K562 (cell line): Measurements from ENCODE around the gene GAD1.
A peak's percentile ranks its signal among the peaks of the same experiment; 100 is the strongest.

Experiments
- CBFB ChIP-seq: sonication (generic); formaldehyde crosslinking; IDR thresholded peaks from 2 replicates; pipeline ENCODE4 v1.4.0; 2020; ENCODE audit warnings: mild to moderate bottlenecking, missing genetic modification reagents
- CEBPB ChIP-seq: fragments of 450-650 bp; IDR thresholded peaks from 2 replicates; pipeline ENCODE4 v1.6.1; 2016; ENCODE audit warnings: missing genetic modification characterization, missing compliant biosample characterization
- COPS2 ChIP-seq: fragments of 450-650 bp; conservative IDR thresholded peaks from 2 replicates; pipeline ENCODE4 v1.6.1; 2016; ENCODE audit warnings: mild to moderate bottlenecking, moderate library complexity
- HDAC3 ChIP-seq: fragments of 450-650 bp; IDR thresholded peaks from 2 replicates; pipeline ENCODE4 v1.6.1; 2018; ENCODE audit warnings: borderline replicate concordance, mild to moderate bottlenecking, moderate library complexity; ENCODE audit not compliant: partially characterized antibody
- JUN ChIP-seq, 2 experiments: sonication (generic) in 1 of 2; formaldehyde crosslinking in 1 of 2; IDR thresholded peaks; 2 replicates each; pipeline versions ENCODE4 v1.6.1 to v1.8.0; 2012 to 2022; ENCODE audit warnings: borderline replicate concordance in 2 of 2, mild to moderate bottlenecking in 2 of 2, improper control_type of control experiment in 1 of 2, low read depth in 1 of 2, low read length in 1 of 2, missing genetic modification reagents in 1 of 2
- NFXL1 ChIP-seq: fragments of 450-650 bp; formaldehyde crosslinking; IDR thresholded peaks from 2 replicates; pipeline ENCODE4 v1.4.0; 2021; ENCODE audit warnings: mild to moderate bottlenecking
- PCBP1 ChIP-seq: fragments of 200-400 bp; formaldehyde crosslinking; IDR thresholded peaks from 2 replicates; pipeline ENCODE4 v1.6.1; 2018; ENCODE audit warnings: mild to moderate bottlenecking, low read depth, low read length; ENCODE audit not compliant: poor library complexity, severe bottlenecking
- ZNF282 ChIP-seq: sonication (generic); formaldehyde crosslinking; IDR thresholded peaks from 2 replicates; pipeline ENCODE4 v1.8.1; 2023; ENCODE audit warnings: missing genetic modification reagents
- TF ChIP-seq, protein P1 (sequence below): sonication (generic); formaldehyde crosslinking; IDR thresholded peaks from 2 replicates; pipeline ENCODE4 v1.8.1; 2023; ENCODE audit warnings: mild to moderate bottlenecking, missing genetic modification reagents
- TF ChIP-seq, protein P2 (sequence below): fragments of 250-450 bp; sonication (Bioruptor Pico); IDR thresholded peaks from 2 replicates; pipeline ENCODE4 v1.8.0; 2021; ENCODE audit warnings: mild to moderate bottlenecking, moderate library complexity
- TF ChIP-seq, protein P3 (sequence below), 3 experiments: IDR thresholded peaks in 2 of 3; conservative IDR thresholded peaks in 1 of 3; 2 replicates each; pipeline ENCODE4 v1.5.1; 2011 to 2012; ENCODE audit warnings: low read length in 3 of 3, mild to moderate bottlenecking in 3 of 3, control low read depth in 2 of 3, improper control_type of control experiment in 1 of 3, inconsistent platforms in 1 of 3, low read depth in 1 of 3, mixed read lengths in 1 of 3, moderate library complexity in 1 of 3; ENCODE audit not compliant: insufficient read depth in 2 of 3

DNA sequence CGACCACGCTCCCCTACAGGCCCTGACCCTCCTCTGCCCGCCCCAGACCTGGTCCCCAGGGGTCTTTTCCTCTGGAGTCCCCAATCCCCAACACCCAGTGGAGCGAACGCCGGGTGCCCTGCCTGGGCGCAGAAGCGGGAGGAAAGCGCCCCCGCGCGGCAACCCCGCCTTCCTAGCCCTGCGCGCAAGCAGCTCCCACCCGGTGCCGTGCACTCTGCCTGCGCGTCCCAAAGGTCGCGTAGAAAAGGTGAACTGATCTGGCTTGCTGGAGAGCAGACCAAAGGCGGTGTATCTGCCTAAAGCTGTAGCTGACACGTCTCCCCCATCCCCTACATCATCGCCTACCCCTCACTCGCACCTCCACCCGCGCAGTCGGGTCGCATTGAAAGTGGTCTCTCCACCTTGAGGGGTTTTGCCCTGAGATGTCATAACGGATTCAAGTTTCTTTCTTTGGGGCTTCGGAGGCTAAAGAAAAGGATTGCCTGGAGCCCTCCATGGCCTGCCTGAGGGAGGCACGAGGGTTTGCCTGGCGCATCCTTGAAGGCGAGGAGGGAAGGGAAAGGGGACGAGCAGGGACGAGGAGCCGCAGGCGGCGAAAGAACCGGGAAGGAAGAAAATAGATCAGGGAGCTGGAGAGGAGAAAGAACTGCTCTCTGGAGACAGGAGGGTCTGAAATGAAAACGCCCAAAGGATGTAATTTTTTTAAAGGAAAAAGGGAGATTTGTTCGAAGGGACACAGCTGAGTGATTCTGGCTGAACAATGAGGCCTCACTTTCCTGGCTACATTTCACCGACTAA lies 5.8 kb downstream of the GAD1 start:
- TF ChIP-seq HDAC3 (no peak), NFXL1 (CRISPR knock-in tag) (no peak), ZNF282 (CRISPR knock-in tag) (no peak), JUN (IDR thresholded peaks at IDR 0.05; ENCODE audit: borderline replicate concordance, low read depth, low read length) (no peak), JUN (CRISPR knock-in tag; IDR thresholded peaks at IDR 0.05; ENCODE audit: borderline replicate concordance) (no peak), COPS2 (no peak), CEBPB (tag) (no peak), PCBP1 (peak; percentile 15), CBFB (CRISPR knock-in tag) (no peak)
- TF ChIP-seq, protein P1, sequence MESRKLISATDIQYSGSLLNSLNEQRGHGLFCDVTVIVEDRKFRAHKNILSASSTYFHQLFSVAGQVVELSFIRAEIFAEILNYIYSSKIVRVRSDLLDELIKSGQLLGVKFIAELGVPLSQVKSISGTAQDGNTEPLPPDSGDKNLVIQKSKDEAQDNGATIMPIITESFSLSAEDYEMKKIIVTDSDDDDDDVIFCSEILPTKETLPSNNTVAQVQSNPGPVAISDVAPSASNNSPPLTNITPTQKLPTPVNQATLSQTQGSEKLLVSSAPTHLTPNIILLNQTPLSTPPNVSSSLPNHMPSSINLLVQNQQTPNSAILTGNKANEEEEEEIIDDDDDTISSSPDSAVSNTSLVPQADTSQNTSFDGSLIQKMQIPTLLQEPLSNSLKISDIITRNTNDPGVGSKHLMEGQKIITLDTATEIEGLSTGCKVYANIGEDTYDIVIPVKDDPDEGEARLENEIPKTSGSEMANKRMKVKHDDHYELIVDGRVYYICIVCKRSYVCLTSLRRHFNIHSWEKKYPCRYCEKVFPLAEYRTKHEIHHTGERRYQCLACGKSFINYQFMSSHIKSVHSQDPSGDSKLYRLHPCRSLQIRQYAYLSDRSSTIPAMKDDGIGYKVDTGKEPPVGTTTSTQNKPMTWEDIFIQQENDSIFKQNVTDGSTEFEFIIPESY (CRISPR knock-in tag), result no peak
- TF ChIP-seq, protein P2, sequence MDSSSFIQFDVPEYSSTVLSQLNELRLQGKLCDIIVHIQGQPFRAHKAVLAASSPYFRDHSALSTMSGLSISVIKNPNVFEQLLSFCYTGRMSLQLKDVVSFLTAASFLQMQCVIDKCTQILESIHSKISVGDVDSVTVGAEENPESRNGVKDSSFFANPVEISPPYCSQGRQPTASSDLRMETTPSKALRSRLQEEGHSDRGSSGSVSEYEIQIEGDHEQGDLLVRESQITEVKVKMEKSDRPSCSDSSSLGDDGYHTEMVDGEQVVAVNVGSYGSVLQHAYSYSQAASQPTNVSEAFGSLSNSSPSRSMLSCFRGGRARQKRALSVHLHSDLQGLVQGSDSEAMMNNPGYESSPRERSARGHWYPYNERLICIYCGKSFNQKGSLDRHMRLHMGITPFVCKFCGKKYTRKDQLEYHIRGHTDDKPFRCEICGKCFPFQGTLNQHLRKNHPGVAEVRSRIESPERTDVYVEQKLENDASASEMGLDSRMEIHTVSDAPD (CRISPR knock-in tag), result no peak
- TF ChIP-seq, protein P3, sequence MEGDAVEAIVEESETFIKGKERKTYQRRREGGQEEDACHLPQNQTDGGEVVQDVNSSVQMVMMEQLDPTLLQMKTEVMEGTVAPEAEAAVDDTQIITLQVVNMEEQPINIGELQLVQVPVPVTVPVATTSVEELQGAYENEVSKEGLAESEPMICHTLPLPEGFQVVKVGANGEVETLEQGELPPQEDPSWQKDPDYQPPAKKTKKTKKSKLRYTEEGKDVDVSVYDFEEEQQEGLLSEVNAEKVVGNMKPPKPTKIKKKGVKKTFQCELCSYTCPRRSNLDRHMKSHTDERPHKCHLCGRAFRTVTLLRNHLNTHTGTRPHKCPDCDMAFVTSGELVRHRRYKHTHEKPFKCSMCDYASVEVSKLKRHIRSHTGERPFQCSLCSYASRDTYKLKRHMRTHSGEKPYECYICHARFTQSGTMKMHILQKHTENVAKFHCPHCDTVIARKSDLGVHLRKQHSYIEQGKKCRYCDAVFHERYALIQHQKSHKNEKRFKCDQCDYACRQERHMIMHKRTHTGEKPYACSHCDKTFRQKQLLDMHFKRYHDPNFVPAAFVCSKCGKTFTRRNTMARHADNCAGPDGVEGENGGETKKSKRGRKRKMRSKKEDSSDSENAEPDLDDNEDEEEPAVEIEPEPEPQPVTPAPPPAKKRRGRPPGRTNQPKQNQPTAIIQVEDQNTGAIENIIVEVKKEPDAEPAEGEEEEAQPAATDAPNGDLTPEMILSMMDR (IDR thresholded peaks at IDR 0.05 in 2 of 3, conservative IDR thresholded peaks at IDR 0.05 in 1 of 3; ENCODE audit: insufficient read depth in 2 of 3, low read depth in 1 of 3, low read length in 3 of 3), result no peak
